Measurements from ENCODE around the gene AXDND1.

Gene AXDND1

DNA sequence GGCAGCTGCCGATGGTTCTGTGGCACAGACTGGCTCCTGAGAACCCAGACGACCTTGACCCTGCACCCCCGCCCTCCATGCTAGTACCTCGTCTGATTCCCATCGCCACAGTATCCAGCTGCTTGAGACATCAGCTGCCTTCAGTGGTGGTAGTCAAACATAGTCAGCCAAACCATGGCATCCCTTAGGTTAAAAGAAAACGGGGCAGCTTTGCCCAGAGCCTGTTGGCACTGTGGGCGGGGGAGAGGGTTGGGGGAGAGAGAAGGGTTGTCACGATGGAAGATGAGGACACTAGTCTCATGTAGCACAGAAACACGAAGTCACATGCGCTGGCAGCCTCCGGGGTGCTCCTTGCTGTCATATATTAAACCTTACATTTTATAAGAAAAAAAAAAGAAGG, 224.9 kb downstream of the AXDND1 start:
- TF ChIP-seq, protein P1, sequence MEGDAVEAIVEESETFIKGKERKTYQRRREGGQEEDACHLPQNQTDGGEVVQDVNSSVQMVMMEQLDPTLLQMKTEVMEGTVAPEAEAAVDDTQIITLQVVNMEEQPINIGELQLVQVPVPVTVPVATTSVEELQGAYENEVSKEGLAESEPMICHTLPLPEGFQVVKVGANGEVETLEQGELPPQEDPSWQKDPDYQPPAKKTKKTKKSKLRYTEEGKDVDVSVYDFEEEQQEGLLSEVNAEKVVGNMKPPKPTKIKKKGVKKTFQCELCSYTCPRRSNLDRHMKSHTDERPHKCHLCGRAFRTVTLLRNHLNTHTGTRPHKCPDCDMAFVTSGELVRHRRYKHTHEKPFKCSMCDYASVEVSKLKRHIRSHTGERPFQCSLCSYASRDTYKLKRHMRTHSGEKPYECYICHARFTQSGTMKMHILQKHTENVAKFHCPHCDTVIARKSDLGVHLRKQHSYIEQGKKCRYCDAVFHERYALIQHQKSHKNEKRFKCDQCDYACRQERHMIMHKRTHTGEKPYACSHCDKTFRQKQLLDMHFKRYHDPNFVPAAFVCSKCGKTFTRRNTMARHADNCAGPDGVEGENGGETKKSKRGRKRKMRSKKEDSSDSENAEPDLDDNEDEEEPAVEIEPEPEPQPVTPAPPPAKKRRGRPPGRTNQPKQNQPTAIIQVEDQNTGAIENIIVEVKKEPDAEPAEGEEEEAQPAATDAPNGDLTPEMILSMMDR (conservative IDR thresholded peaks at IDR 0.05; ENCODE audit: low read depth, low read length) = no peak
- DNase-seq (ENCODE audit: low read depth) = no peak
- no peak overlapping the region for H3K4me3 ChIP-seq (ENCODE audit: low read depth, low read length)

DNA sequence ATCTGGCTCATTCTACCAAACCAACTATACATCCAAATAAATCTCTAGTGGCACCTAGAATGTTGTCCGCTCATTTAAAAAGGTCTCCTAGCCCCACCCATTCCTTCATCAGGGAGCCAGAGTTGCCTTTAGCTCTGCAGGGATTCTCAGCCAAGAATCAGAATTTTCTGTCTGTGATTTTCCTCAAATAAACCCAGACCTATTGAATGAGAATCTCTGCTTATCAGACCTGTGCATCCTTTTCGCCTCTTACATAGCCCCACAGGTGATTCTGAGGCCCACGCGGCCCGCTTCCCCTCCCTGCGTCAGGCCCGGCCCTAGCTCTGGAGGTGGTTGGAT, 225.5 kb downstream of the AXDND1 start:
- TF ChIP-seq, protein P1 (conservative IDR thresholded peaks at IDR 0.05; ENCODE audit: low read depth, low read length) = no peak
- H3K4me3 ChIP-seq (ENCODE audit: low read depth, low read length) = no peak overlapping the region
- no peak for DNase-seq (ENCODE audit: low read depth)

DNA sequence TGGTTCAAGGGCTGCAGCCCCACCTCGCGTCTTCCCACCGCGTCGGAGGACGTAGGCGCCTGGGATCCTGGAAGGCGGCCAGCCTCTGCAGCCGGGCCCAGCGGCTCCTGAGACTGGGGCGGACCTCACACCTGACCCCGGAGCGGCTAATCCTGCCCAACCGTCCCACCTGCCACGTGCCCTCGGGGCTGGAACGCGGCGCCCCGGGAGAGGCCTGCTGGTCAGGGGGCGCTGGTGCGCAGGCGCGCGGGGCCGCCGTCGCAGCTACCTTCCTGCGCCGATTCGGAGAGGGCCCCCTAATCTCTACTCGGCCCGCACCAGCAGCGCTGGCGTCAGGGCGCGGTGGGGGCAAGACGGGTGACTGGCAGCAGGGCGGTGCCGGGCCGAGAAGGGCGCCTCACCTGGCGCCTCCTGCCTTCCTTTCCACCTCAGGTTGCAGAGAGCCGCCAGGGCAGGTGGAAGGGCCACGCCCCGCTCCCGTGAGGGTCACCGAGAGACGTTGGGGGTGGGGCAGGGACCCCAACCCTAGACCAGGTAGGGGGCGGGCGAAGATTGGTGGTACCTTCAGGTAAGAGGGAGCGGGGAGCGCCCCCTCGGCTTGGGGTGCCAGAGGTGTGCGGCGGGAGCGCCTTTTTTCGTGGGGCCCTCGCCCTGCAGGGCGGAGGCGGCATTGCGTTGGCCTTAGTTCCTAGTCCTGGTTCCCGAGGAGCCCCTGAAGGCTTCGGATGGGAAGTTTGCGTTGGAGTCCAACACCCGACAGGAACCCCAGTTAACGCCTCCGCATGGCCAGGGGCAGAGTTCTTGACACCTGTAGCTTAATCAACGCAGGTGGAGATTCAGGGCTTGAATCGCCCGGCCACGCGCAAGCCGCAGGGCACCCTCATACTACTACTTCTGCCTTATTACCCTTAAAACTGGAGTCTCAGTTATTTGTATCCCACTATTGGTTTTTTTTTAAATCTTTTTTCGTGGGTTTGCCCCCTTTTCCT, 226.1 kb downstream of the AXDND1 start, which contains the start of gene TDRD5:
Gene TDRD5, plus strand, starts transcription at position 241 of the 989 bp plus-strand sequence. CDS start 784 bp downstream, outside the sequence.
- no peak within 1 kb of the TSS for H3K4me3 ChIP-seq (ENCODE audit: low read depth, low read length)

DNA sequence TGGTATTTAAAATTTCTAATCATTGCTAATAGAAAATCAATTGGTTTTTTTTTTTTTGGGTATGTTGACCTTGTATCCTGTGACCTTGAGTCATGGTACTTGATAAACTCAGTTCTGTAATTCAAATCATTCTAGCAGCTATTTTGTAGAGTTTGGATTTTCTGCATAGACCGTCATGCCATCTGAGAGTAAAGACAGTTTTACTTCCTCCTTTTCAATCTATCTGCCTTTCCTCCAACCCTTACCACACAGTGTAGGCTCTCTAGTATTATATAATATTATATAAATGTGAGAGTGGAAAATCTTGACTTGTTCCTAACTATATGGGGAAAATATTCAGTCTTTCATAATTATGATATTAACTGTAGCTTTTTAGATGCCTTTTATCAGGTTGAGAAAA, 232.9 kb downstream of the AXDND1 start:
- DNase-seq (ENCODE audit: low read depth) = no peak
- TF ChIP-seq, protein P1 (conservative IDR thresholded peaks at IDR 0.05; ENCODE audit: low read depth, low read length) = no peak

More for the DNA sequence above, 226.1 kb downstream of the AXDND1 start, which contains the start of gene TDRD5:
- no peak for DNase-seq (ENCODE audit: low read depth)
- TF ChIP-seq, protein P1 (conservative IDR thresholded peaks at IDR 0.05; ENCODE audit: low read depth, low read length) = no peak

DNA sequence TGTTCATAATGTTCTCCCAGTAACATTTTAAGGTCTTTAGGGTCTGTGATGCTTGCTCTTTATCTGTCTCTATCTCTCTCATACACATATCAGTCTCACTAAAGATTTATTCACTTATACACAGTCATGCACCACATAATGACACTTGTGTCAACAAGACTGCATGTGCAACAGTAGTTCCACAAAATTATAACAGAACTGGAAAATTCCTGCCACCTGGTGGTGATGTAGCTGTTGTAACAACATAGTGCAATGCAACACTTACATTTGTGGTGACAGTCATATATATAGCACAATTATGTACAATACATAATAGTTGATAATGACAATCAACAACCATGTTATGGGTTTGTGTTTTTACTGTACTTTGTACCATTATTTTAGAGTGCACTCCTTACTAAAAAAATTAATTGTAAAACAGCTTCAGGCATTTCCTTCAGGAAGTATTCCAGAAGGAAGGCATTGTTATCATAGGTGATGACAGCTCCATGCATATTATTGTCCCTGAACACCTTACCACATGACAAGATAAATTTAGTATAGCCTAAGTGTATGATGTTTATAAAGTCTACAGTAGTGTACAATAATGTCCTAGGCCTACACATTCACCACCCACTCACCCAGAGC, 234.0 kb downstream of the AXDND1 start:
- no peak overlapping the region for H3K4me3 ChIP-seq (ENCODE audit: low read depth, low read length)
- TF ChIP-seq, protein P1 (conservative IDR thresholded peaks at IDR 0.05; ENCODE audit: low read depth, low read length) = peak; percentile 46
- peak; percentile 47 for DNase-seq (ENCODE audit: low read depth)

More for the DNA sequence above, 232.9 kb downstream of the AXDND1 start:
- no peak overlapping the region for H3K4me3 ChIP-seq (ENCODE audit: low read depth, low read length)

DNA sequence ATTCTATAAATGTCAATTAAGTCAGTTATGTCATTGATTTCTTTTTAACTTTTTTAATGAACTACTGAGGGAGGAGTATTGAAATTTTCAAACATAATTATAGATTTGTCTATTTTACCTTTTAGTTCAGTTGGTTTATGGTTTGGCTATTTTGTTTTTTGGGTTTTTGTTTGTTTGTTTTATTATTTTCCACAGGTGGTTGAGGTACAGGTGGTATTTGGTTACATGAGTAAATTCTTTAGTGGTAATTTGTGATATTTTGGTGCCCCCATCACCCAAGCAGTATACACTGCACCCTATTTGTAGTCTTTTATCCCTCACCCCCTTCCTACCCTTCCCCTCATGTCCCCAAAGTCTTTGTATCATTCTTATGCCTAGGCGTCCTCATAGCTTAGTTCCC, 235.3 kb downstream of the AXDND1 start:
- no peak overlapping the region for H3K4me3 ChIP-seq (ENCODE audit: low read depth, low read length)
- no peak for DNase-seq (ENCODE audit: low read depth)
- TF ChIP-seq, protein P1 (conservative IDR thresholded peaks at IDR 0.05; ENCODE audit: low read depth, low read length) = no peak

Data from choroid plexus epithelial cell (primary cell).